ENCODE measurements around the gene SMC6. TPM values are rescaled to one million over a fixed set of nuclear protein-coding genes. Genes with fewer than 3 reads are reported as not detected.

SMC6 gene
- total and polyA plus RNA-seq, 7 experiments from 2014 or later = 7.9 to 35.6 (median 12.4) TPM

DNA sequence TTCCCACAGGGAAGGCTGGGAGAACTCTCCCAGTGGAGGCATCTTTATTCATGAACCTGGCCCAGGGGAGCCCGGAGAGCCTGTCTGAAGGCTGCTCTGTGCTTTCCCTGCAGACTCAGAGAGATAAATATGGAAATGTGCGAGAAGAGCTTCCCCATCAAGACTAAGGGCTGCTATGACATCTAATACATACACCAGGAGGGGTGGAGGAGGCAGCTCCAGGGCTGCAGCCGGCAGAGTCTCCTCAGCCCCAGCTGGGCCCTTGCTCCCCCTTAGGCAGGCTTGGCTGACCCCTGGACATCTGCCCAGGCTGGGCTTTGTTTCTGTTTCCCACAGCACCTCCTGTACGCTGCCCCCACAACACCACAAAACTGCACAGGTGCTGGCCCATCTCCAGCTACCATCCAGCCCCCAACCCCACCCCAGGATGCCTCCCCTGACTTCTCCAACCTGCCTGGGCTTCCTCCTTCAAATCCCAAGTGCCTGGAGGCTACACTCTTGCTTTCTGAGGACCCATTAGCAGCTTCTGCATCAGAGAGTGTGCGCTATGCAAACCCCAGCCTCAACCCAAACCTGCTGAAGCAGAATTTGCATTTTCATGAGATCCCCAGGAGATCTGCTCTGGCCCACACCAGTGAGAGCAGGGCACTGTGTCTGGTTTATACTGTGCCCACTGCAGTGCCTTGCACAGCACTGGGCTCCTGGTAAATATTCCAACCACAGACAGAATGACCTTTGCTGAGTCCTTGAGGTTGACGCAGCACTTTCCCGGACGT is 116.3 kb downstream of the SMC6 start:
- intact Hi-C loops (cut with micrococcal nuclease) = no loop called here
- Mint-ChIP-seq H3K27me3 (peaks cover 0 to 7% (median 0%) of the 10 kb centered on the region in 5 donors), H3K4me1 (no peaks in the 10 kb centered on the region), H3K4me3 (no peak overlapping the region), H3K27ac (no peak overlapping the region), H3K36me3 (no peaks in the 10 kb centered on the region), H3K9me3 (no peaks in the 10 kb centered on the region)
- H3K4me3 ChIP-seq (ENCODE audit: low read length) = no peak overlapping the region
- H3K27me3 ChIP-seq (ENCODE audit: control insufficient read depth in 2 of 2, insufficient read depth in 2 of 2, low read length in 2 of 2) = no peaks in the 10 kb centered on the region
- ChIA-PET CTCF (no interaction called here), POLR2A (no interaction called here)
- no peaks in the 10 kb centered on the region for H3K36me3 ChIP-seq (ENCODE audit: control insufficient read depth in 2 of 3, insufficient read depth in 3 of 3, low read length in 3 of 3)
- no peaks in the 10 kb centered on the region for H3K9me3 ChIP-seq (ENCODE audit: control insufficient read depth in 2 of 3, low read length in 3 of 3)
- ATAC-seq (peak; percentile 19), DNase-seq (no peak)
- H3K27ac ChIP-seq (ENCODE audit: low read depth, low read length) = no peak overlapping the region
- H3K4me1 ChIP-seq (ENCODE audit: control insufficient read depth in 2 of 2, insufficient read depth in 2 of 2, low read length in 2 of 2) = no peaks in the 10 kb centered on the region

DNA sequence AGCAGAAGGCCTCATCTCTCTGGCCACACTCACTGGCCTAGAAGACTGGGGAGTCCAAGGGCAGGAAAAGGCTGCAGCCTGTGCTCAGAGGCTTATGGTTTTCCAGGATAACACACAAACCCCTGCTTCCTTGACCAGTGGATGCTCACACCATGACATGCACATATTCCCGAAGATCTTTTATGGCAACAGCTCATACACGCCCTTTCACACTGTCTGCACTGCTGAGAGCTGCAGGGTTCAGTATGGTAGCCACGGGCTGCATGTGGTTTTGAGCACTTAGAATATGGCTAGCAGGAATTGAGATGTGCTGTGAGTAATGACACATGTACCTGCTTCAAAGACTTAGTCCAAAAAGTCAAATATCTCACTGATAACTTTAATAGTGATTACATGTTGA is 117.4 kb downstream of the SMC6 start:
- POLR2A ChIA-PET = no interaction called here
- Mint-ChIP-seq H3K9me3 (no peaks in the 10 kb centered on the region), H3K27me3 (peaks cover 0 to 7% (median 0%) of the 10 kb centered on the region in 5 donors), H3K27ac (no peak overlapping the region), H3K4me1 (no peaks in the 10 kb centered on the region), H3K4me3 (no peak overlapping the region), H3K36me3 (no peaks in the 10 kb centered on the region)
- intact Hi-C loops (cut with micrococcal nuclease) = no loop called here
- no peaks in the 10 kb centered on the region for H3K36me3 ChIP-seq (ENCODE audit: control insufficient read depth in 2 of 3, insufficient read depth in 3 of 3, low read length in 3 of 3)
- CTCF ChIA-PET = no interaction called here
- no peaks in the 10 kb centered on the region for H3K27me3 ChIP-seq (ENCODE audit: control insufficient read depth in 2 of 2, insufficient read depth in 2 of 2, low read length in 2 of 2)
- H3K9me3 ChIP-seq (ENCODE audit: control insufficient read depth in 2 of 3, low read length in 3 of 3) = no peaks in the 10 kb centered on the region
- ATAC-seq (no peak), DNase-seq (no peak)
- H3K27ac ChIP-seq (ENCODE audit: low read depth, low read length) = no peak overlapping the region
- no peaks in the 10 kb centered on the region for H3K4me1 ChIP-seq (ENCODE audit: control insufficient read depth in 2 of 2, insufficient read depth in 2 of 2, low read length in 2 of 2)
- H3K4me3 ChIP-seq (ENCODE audit: low read length) = no peak overlapping the region

DNA sequence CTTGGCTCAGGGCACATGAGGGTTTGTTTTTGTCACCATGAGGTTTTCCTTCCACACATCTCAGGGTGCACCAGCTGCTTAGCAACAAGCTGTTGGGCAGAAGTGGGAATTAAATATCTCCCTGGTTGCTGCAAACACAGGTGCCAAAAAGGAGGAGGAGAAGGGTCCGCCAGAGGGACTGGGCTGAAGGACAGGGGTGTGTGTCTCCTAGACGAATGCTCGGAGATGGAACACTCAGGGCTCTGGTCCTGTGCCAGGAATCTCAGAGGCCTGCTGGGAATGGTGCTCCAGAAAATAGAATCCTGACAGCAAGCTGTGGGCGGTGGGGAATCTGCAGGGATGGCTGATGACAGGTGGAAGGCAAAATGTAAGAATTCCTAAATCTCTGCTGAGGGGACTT is 118.6 kb downstream of the SMC6 start:
- Histone ChIP-seq H3K9me3 (ENCODE audit: control insufficient read depth in 2 of 3, low read length in 3 of 3) (no peaks in the 10 kb centered on the region), H3K4me3 (ENCODE audit: low read length) (no peak overlapping the region), H3K27ac (ENCODE audit: low read depth, low read length) (no peak overlapping the region), H3K27me3 (ENCODE audit: control insufficient read depth in 2 of 2, insufficient read depth in 2 of 2, low read length in 2 of 2) (no peaks in the 10 kb centered on the region), H3K36me3 (ENCODE audit: control insufficient read depth in 2 of 3, insufficient read depth in 3 of 3, low read length in 3 of 3) (no peaks in the 10 kb centered on the region), H3K4me1 (ENCODE audit: control insufficient read depth in 2 of 2, insufficient read depth in 2 of 2, low read length in 2 of 2) (no peaks in the 10 kb centered on the region)
- CTCF ChIA-PET = no interaction called here
- DNase-seq (no peak), ATAC-seq (no peak)
- Mint-ChIP-seq H3K4me1 (no peaks in the 10 kb centered on the region), H3K27me3 (peaks cover 0 to 5% (median 0%) of the 10 kb centered on the region in 5 donors), H3K27ac (no peak overlapping the region), H3K4me3 (no peak overlapping the region), H3K36me3 (no peaks in the 10 kb centered on the region), H3K9me3 (no peaks in the 10 kb centered on the region)
- intact Hi-C loops (cut with micrococcal nuclease) = no loop called here
- POLR2A ChIA-PET = no interaction called here

DNA sequence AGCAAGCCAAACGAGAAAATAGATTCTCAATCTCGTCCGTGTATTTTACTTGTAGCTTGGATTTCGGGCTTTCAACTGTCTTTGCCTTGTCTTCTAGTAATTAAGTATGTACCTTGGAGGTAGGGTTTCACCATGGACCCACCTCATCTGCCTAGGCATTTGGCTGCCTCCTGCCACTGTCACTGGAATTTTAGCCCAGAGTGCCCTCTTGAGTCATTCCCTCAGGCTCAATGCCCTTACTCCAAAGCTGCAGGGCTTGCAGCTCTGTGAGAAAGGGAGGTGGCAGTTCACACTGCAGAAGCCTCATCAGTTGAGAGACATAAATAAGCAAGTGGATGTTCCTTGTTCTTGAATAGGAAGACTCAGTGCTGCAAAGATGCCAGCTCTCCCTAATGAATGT is 123.5 kb downstream of the SMC6 start:
- H3K9me3 ChIP-seq (ENCODE audit: control insufficient read depth in 2 of 3, low read length in 3 of 3) = no peaks in the 10 kb centered on the region
- Mint-ChIP-seq H3K27ac (no peak overlapping the region), H3K9me3 (no peaks in the 10 kb centered on the region), H3K4me3 (no peak overlapping the region), H3K36me3 (no peaks in the 10 kb centered on the region), H3K4me1 (peaks cover 0 to 2% (median 0%) of the 10 kb centered on the region in 7 donors), H3K27me3 (peaks cover 0 to 8% (median 0%) of the 10 kb centered on the region in 5 donors)
- no peak for DNase-seq
- ATAC-seq = no peak
- CTCF ChIA-PET = no interaction called here
- no peak overlapping the region for H3K27ac ChIP-seq (ENCODE audit: low read depth, low read length)
- H3K4me1 ChIP-seq (ENCODE audit: control insufficient read depth in 2 of 2, insufficient read depth in 2 of 2, low read length in 2 of 2) = no peaks in the 10 kb centered on the region
- intact Hi-C loops (cut with micrococcal nuclease) = no loop called here
- no peak overlapping the region for H3K4me3 ChIP-seq (ENCODE audit: low read length)
- no peaks in the 10 kb centered on the region for H3K36me3 ChIP-seq (ENCODE audit: control insufficient read depth in 2 of 3, insufficient read depth in 3 of 3, low read length in 3 of 3)
- H3K27me3 ChIP-seq (ENCODE audit: control insufficient read depth in 2 of 2, insufficient read depth in 2 of 2, low read length in 2 of 2) = no peaks in the 10 kb centered on the region
- POLR2A ChIA-PET = no interaction called here

DNA sequence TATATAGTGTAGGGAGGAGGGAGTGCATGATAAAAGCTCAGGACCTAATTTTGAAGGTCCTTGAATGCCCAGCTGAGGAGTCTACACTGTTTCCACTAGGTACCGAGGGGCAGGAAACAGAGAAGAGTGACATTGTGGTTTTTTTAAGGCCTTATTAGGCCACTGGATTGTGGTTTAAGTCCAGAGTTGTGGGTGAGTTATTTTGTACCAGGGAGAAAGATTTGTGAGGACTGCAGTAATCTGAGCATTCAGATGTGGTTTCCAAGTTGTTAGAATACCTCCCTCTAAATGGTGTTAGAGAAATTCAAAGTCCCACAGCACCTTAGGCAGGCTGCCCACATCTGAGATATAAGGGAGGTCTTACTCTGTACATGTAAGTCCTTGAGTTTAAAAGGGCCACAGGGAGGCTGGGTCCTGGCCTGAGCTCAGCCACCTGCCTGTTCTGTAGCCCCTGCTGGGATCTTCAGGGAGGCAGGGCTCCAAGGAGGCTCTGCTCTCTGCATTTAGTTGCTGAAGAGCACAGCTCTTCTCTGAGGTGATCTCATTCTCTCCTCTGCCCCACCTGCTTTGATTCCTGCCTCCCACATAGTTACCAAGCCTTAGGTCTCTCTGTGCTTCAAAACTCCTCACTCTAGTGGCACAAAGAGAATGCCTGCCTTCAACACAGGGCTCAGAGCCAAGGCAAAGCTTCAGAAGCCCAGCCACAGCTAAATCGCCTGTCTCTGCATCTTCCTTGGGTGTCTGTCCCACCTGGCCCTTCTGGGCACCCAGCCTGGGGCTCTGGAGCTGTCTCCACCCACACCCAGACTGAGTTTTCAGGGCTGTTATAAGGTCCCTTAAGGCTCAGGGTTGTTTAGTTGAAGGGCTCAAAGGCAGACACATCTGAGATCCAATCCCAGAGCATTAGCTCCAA is 125.0 kb downstream of the SMC6 start:
- H3K9me3 ChIP-seq (ENCODE audit: control insufficient read depth in 2 of 3, low read length in 3 of 3) = no peaks in the 10 kb centered on the region
- peaks cover 0 to 2% (median 0%) of the 10 kb centered on the region in 11 donors for H3K9me3 Mint-ChIP-seq
- no peak overlapping the region for H3K4me3 ChIP-seq (ENCODE audit: low read length)
- H3K4me3 Mint-ChIP-seq = no peak overlapping the region
- H3K27me3 Mint-ChIP-seq = peaks cover 0 to 7% (median 4%) of the 10 kb centered on the region in 5 donors
- H3K4me1 Mint-ChIP-seq = peaks cover 0 to 2% (median 0%) of the 10 kb centered on the region in 7 donors
- H3K4me1 ChIP-seq (ENCODE audit: control insufficient read depth in 2 of 2, insufficient read depth in 2 of 2, low read length in 2 of 2) = no peaks in the 10 kb centered on the region
- intact Hi-C loops (cut with micrococcal nuclease) = no loop called here
- no peak overlapping the region for H3K27ac ChIP-seq (ENCODE audit: low read depth, low read length)
- ATAC-seq (no peak), DNase-seq (no peak)
- no peaks in the 10 kb centered on the region for H3K27me3 ChIP-seq (ENCODE audit: control insufficient read depth in 2 of 2, insufficient read depth in 2 of 2, low read length in 2 of 2)
- ChIA-PET POLR2A (no interaction called here), CTCF (interaction anchor here (0.6 kb wide), 1 partner anchor 17 kb away, joined by 3 read pairs; no protein-coding TSS in a partner anchor)
- H3K36me3 ChIP-seq (ENCODE audit: control insufficient read depth in 2 of 3, insufficient read depth in 3 of 3, low read length in 3 of 3) = no peaks in the 10 kb centered on the region
- no peaks in the 10 kb centered on the region for H3K36me3 Mint-ChIP-seq
- no peak overlapping the region for H3K27ac Mint-ChIP-seq

DNA sequence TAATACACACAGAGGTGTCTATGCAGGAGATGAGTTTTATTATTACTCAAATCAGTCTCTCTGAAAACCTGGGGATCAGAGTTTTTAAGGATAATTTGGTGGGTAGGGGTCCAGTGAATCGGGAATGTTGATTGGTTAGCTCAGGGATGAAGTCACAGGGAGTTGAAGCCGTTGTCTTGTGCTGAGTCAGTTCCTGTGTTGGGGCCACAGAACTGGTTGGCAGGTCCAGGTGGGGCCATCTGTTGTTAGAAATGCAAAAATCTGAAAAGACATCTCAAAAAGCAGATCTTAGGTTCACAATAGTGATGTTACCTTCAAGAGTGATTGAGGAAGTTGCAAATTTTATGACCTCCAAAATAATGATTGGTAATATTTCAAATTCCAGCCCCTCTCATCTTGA is 126.2 kb downstream of the SMC6 start:
- H3K9me3 ChIP-seq (ENCODE audit: control insufficient read depth in 2 of 3, low read length in 3 of 3) = no peaks in the 10 kb centered on the region
- no peaks in the 10 kb centered on the region for H3K36me3 ChIP-seq (ENCODE audit: control insufficient read depth in 2 of 3, insufficient read depth in 3 of 3, low read length in 3 of 3)
- ChIA-PET POLR2A (no interaction called here), CTCF (no interaction called here)
- Mint-ChIP-seq H3K4me1 (peaks cover 0 to 2% (median 0%) of the 10 kb centered on the region in 7 donors), H3K27me3 (peaks cover 0 to 12% (median 4%) of the 10 kb centered on the region in 5 donors), H3K27ac (no peak overlapping the region), H3K9me3 (peaks cover 0 to 2% (median 0%) of the 10 kb centered on the region in 11 donors), H3K4me3 (no peak overlapping the region), H3K36me3 (no peaks in the 10 kb centered on the region)
- no peak overlapping the region for H3K4me3 ChIP-seq (ENCODE audit: low read length)
- H3K4me1 ChIP-seq (ENCODE audit: control insufficient read depth in 2 of 2, insufficient read depth in 2 of 2, low read length in 2 of 2) = no peaks in the 10 kb centered on the region
- intact Hi-C loops (cut with micrococcal nuclease) = no loop called here
- H3K27ac ChIP-seq (ENCODE audit: low read depth, low read length) = no peak overlapping the region
- DNase-seq (no peak), ATAC-seq (no peak)
- H3K27me3 ChIP-seq (ENCODE audit: control insufficient read depth in 2 of 2, insufficient read depth in 2 of 2, low read length in 2 of 2) = no peaks in the 10 kb centered on the region
